Testis (tissue), 2 donors: ENCODE data around the gene PHAF1.

Experiments used
- POLR2A ChIP-seq: fragments of 450-650 bp; IDR thresholded peaks from one replicate; pipeline ENCODE4 v1.6.1; 2017; ENCODE audit warnings: antibody characterized with exemption, mild to moderate bottlenecking, moderate library complexity
- TF ChIP-seq, protein P1 (sequence below), 3 experiments: fragments of 450-650 bp in 2 of 3; fragments of 200-600 bp in 1 of 3; sonication (generic) in 1 of 3; IDR thresholded peaks; one replicate each; pipeline ENCODE4 v1.5.1; 2016 to 2019; ENCODE audit warnings: antibody characterized with exemption in 3 of 3, mild to moderate bottlenecking in 2 of 3, moderate library complexity in 1 of 3

- TF ChIP-seq, protein P1, sequence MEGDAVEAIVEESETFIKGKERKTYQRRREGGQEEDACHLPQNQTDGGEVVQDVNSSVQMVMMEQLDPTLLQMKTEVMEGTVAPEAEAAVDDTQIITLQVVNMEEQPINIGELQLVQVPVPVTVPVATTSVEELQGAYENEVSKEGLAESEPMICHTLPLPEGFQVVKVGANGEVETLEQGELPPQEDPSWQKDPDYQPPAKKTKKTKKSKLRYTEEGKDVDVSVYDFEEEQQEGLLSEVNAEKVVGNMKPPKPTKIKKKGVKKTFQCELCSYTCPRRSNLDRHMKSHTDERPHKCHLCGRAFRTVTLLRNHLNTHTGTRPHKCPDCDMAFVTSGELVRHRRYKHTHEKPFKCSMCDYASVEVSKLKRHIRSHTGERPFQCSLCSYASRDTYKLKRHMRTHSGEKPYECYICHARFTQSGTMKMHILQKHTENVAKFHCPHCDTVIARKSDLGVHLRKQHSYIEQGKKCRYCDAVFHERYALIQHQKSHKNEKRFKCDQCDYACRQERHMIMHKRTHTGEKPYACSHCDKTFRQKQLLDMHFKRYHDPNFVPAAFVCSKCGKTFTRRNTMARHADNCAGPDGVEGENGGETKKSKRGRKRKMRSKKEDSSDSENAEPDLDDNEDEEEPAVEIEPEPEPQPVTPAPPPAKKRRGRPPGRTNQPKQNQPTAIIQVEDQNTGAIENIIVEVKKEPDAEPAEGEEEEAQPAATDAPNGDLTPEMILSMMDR (IDR thresholded peaks at IDR 0.05): no peak
- no peak for TF ChIP-seq POLR2A
These were observed 4.9 kb upstream of the PHAF1 start for GRCh38 chr16:67104845-67105244.
